ENCODE data around the gene CDC7.

DNA sequence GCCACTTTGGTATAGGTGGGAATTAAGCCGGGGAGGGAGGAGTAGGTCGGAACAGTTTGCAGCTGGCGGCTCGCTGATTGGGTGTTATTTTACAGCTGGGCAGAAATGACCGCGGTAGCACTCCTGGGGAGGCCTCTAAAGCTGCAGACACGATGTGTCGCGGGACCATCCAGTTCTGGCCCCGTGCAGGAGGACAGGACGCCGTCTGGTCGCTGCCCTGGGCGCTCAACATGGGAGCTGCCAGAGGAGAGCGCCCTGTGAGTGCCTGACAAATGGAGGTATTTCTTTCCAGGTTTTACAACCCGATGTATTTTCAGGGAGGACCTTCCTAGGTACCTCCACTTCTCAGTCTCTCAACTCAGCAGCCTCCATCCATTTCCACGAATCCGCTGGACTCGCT, 46.2 kb downstream of the CDC7 start:
- TF ChIP-seq, protein P1, sequence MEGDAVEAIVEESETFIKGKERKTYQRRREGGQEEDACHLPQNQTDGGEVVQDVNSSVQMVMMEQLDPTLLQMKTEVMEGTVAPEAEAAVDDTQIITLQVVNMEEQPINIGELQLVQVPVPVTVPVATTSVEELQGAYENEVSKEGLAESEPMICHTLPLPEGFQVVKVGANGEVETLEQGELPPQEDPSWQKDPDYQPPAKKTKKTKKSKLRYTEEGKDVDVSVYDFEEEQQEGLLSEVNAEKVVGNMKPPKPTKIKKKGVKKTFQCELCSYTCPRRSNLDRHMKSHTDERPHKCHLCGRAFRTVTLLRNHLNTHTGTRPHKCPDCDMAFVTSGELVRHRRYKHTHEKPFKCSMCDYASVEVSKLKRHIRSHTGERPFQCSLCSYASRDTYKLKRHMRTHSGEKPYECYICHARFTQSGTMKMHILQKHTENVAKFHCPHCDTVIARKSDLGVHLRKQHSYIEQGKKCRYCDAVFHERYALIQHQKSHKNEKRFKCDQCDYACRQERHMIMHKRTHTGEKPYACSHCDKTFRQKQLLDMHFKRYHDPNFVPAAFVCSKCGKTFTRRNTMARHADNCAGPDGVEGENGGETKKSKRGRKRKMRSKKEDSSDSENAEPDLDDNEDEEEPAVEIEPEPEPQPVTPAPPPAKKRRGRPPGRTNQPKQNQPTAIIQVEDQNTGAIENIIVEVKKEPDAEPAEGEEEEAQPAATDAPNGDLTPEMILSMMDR (conservative IDR thresholded peaks at IDR 0.05; ENCODE audit: low read length) = no peak
- no peak for TF ChIP-seq EZH2phosphoT487 (IDR thresholded peaks at IDR 0.05; ENCODE audit: borderline replicate concordance, low read depth, low read length)

Measured in OCI-LY7 (cell line).